ENCODE results near the gene RAB3C.

The RAB3C gene

GRCh38 chr5:58765058-58765457 lies 182.2 kb downstream of the RAB3C start:
- no peak for DNase-seq (ENCODE audit: extremely low read depth in 1 of 2, low read depth in 1 of 2)

- no peak for DNase-seq (ENCODE audit: extremely low read depth in 1 of 2, low read depth in 1 of 2)
These were observed 184.2 kb downstream of the RAB3C start for GRCh38 chr5:58767104-58767503.

GRCh38 chr5:58770136-58770535 lies 187.3 kb downstream of the RAB3C start:
- no peak for DNase-seq (ENCODE audit: extremely low read depth in 1 of 2, low read depth in 1 of 2)

GRCh38 chr5:58771796-58772195 lies 188.9 kb downstream of the RAB3C start:
- no peak for DNase-seq (ENCODE audit: extremely low read depth in 1 of 2, low read depth in 1 of 2)

GRCh38 chr5:58773744-58774441 lies 191.0 kb downstream of the RAB3C start:
- no peak for DNase-seq (ENCODE audit: extremely low read depth in 1 of 2, low read depth in 1 of 2)

- DNase-seq (ENCODE audit: extremely low read depth in 1 of 2, low read depth in 1 of 2) = no peak
These were observed 192.1 kb downstream of the RAB3C start for GRCh38 chr5:58774937-58775336.

- no peak for DNase-seq (ENCODE audit: extremely low read depth in 1 of 2, low read depth in 1 of 2)
These were observed 192.9 kb downstream of the RAB3C start for GRCh38 chr5:58775701-58776262.

- DNase-seq (ENCODE audit: extremely low read depth in 1 of 2, low read depth in 1 of 2) = no peak
These were observed 193.7 kb downstream of the RAB3C start for GRCh38 chr5:58776559-58776958.

- no peak for DNase-seq (ENCODE audit: extremely low read depth in 1 of 2, low read depth in 1 of 2)
These were observed 196.0 kb downstream of the RAB3C start for GRCh38 chr5:58778888-58779287.

- no peak for DNase-seq (ENCODE audit: extremely low read depth in 1 of 2, low read depth in 1 of 2)
These were observed 203.2 kb downstream of the RAB3C start for GRCh38 chr5:58786035-58786434.

- no peak for DNase-seq (ENCODE audit: extremely low read depth in 1 of 2, low read depth in 1 of 2)
These were observed 203.9 kb downstream of the RAB3C start for GRCh38 chr5:58786711-58787303.

- no peak for DNase-seq (ENCODE audit: extremely low read depth in 1 of 2, low read depth in 1 of 2)
These were observed 205.1 kb downstream of the RAB3C start for GRCh38 chr5:58787987-58788386.

GRCh38 chr5:58793888-58794657 lies 211.2 kb downstream of the RAB3C start:
- DNase-seq (ENCODE audit: extremely low read depth in 1 of 2, low read depth in 1 of 2) = no peak

GRCh38 chr5:58794875-58795274 lies 212.0 kb downstream of the RAB3C start:
- no peak for DNase-seq (ENCODE audit: extremely low read depth in 1 of 2, low read depth in 1 of 2)

- DNase-seq (ENCODE audit: extremely low read depth in 1 of 2, low read depth in 1 of 2) = no peak
These were observed 212.5 kb downstream of the RAB3C start for GRCh38 chr5:58795327-58795726.

GRCh38 chr5:58797021-58797420 lies 214.1 kb downstream of the RAB3C start:
- DNase-seq (ENCODE audit: extremely low read depth in 1 of 2, low read depth in 1 of 2) = no peak

- no peak for DNase-seq (ENCODE audit: extremely low read depth in 1 of 2, low read depth in 1 of 2)
These were observed 217.5 kb downstream of the RAB3C start for GRCh38 chr5:58800356-58800755.

- DNase-seq (ENCODE audit: extremely low read depth in 1 of 2, low read depth in 1 of 2) = no peak
These were observed 218.1 kb downstream of the RAB3C start for GRCh38 chr5:58800861-58801540.

- DNase-seq (ENCODE audit: extremely low read depth in 1 of 2, low read depth in 1 of 2) = no peak
These were observed 220.2 kb downstream of the RAB3C start for GRCh38 chr5:58803056-58803455.

- DNase-seq (ENCODE audit: extremely low read depth in 1 of 2, low read depth in 1 of 2) = no peak
These were observed 221.4 kb downstream of the RAB3C start for GRCh38 chr5:58804291-58804690.

- no peak for DNase-seq (ENCODE audit: extremely low read depth in 1 of 2, low read depth in 1 of 2)
These were observed 227.2 kb downstream of the RAB3C start for GRCh38 chr5:58810086-58810485.
